ENCODE data around the gene MAN1A1.

Gene MAN1A1

DNA sequence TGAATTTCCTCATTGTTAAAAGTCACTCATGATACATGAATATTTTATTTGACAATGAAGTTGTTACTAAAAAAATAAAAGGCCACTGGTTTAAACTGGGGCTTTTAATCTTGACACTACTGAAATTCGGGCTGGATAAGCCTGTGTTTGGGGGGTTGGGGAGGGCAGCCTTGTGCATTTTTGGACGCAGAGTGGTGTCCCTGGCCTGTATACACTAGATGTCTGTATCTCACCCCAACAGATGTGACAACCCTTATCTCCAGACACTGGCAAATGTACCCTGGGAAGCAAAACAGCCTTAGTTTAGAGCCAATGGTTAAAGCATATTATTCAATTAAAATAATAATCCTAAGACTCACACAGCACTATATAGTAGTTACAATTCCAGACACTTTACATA, 24.8 kb downstream of the MAN1A1 start:
- DNase-seq: peak; percentile 94

DNA sequence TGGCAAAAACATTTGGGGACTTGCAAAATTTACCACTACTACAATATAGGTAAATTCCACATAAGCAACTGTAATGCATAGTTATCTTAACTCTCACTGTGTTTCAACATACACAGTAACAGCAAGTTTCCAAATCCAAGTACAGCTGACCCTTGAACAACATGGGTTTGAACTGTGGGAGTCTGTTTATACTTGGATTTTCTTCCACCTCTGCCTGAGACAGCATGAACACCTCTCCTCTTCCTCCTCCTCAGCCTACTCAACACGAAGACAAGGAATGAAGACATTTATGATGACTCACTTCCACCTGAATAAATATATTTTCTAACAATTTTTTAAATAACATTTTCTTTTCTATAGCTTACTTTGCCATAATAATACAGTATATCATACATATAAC, 25.6 kb downstream of the MAN1A1 start:
- DNase-seq: no peak

DNA sequence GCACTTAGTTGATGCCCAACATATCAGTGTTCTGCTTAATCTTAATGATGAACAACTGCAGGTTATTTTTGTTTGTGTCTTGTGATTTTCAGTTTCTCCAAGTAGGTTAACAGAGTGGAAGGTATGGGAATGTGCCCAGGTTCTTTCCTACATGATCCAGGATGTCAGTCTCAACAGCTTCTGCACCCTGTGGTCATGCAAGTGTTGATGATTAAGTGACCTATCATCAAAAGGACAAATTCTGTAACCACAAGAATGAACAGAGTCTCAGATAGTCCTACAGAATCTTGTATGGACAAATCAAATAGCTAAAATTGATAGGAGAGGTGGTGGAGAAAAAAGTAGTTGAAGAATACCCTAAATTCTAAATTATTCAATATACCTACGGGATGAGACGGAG, 26.1 kb downstream of the MAN1A1 start:
- DNase-seq: no peak

DNA sequence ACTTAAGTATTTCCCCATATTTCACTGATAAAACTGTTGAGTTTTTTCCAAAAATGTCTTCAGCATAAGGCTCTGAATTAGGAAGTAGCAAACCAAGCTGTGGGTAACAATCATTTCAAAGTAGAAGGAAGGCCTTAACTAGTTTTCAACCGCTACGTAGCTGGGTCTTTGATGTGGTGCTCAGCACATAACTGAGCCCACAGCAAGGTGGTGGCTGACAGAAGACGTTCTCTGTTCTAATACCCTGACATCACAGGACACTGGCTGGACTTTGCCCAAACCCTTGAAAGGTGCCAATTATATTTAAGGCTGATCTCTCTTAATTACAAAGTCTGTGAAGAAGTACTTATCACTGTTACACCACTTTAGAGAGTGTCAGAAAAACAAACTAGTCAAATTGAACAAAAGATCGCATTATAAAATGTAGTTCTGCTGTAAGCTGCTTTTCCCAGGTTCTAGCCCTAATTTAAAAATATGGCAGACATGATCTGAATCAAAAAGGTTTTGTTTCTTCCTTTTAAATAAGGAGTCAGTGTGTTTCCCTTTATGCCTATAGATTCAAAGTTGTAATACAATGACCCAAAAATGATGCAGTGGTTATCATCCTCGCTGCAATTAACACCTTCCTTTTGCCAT, 26.7 kb downstream of the MAN1A1 start:
- DNase-seq: no peak

DNA sequence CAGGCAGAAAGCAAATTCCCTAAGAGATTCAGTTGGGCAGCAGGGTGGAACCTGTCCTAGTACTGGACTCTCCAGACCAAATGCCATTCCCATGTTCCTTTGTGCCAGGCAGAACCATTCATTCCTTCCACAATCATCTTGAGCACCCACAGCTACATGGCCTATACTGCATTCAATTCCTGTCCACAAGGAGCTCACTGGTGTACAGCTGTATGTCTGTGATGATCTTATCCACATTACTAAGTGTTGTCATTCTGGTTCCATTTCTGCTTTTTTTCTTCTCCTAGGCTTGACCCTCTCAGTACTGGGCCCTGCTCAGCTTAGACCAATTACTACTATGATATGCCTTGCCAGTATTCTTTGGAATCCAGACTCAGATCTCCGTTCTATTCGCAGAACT, 27.5 kb downstream of the MAN1A1 start:
- DNase-seq: no peak

DNA sequence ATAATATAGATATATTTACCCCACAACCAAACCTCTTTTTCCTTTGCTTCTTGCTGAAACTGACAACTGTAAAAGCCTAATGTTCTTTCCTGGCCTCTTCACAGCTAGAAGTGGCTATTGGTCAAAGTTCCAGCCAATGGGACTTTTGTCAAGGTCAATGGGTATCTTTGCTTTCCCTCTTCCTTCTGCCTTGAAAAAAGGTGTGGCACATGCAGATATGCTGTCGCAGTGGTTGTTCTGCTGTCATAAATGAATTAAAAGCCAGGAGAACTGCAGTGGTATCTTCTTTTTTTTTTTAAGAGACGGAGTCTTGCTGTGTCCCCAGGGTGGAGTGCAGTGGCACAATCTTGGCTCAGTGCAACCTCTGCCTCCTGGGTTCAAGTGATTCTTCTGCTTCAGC, 29.9 kb downstream of the MAN1A1 start:
- DNase-seq: peak; percentile 43

DNA sequence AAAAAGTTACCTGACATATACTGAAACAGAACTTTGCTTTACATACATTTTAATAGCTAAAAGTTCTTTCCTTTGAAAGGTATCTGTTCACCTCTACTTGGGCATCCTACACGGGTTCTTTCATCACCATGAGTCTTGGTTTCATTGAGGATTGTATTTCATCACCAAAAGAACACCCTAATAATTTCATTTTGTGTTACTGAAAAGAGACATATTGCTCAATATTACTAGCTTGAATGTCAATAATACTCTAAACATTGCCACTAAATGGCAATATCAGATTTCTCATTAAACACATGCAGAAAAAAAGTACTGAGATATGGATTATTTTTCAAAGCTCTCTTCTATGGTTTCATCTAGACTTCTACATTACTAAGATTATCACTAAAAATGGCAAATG, 30.8 kb downstream of the MAN1A1 start:
- no peak for DNase-seq

DNA sequence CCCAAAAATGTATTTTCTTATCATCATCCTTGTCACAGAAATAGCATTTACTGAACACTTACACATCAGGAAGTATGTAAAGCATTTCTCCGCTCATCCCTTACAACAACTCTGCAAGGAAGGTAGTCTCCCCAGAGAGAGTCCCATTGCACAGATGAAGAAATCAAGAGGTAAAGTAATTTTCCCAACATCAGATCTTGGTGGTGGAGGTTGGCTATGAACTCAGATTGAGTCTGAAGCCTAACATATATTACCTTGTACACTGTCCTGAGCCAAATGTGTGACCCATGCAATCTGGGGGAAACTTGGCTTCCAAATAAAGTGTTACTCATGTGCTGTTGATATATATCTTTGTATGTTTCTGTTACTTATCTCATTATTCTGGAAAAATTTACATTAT, 31.4 kb downstream of the MAN1A1 start:
- DNase-seq: no peak

DNA sequence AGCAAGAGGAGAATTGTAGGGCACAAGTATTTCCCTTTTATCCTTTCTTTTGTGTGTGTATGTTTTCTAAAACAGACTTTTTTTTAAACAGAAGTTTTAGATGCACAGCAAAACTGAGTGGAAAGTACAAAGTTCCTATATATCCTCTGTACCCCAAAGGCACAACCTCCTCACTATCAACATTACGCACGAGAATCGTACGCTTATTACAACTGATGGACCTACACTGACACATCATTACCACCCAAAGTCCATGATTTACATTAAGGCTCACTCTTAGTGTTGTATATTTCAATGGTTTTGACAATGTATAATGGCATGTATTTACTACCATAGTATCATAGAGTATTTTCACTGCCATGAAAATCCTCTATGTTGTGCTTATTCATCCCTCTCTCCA, 32.6 kb downstream of the MAN1A1 start:
- DNase-seq: no peak

DNA sequence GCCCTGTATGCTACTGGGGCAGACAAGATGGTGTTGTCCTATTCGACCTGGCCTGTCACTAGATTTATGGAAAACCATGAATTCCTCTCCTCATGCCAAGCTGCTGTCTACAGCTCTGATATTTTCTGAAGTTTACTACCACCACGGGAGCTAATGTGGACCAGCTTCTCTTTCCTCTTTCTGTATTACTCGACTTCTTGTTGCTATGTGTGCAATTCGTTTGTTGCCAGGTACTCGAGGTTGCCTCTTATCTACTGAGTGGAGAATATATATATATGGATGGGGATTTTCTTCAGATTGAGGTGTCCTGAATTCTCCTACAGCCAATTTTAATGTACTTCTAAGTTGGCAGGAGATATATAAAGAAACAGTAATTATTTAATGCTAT, 34.7 kb downstream of the MAN1A1 start:
- peak; percentile 35 for DNase-seq

DNA sequence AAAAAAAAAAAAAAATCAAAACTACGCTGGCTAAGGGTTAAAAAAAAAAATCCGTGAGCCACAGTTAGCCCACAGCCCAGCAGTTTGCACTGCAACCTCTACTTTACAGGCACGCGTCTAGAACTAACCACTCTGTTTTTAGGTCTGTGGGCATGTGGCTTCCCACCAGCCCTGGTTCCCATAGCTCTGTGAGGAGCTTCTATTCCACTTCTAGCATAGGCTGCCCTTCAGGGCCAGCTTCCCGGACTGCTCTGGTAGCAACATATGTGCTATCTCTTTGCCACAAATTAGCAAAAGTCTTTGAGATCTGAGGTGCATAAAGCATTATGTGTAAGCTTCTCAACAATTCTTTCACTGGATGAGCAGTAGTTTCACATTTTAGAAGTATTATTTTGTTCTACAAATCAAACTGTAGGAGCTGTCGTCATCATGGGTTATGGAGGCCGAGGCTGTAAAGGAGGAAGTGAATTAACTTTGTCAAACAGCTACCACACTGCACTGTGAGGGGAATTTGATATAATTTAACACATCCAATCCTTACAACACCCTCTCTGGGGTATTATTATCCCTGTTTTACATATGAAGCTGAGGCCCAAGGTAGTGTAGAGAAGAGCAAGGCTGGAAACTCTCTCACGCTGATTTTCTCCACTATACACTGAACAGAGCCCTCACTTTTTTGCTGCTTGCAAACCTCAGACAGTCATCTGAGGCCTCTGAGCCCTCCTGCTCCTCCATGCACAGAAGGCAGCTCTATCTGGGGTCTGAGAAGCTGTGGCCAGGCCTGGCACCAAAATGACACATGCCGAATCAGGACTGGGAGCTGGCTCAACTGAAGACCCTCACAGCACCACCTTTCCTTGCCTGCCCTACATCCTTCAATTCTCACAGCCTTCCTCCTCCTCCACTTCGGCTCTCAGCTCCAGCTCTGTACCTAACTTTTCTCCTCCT, 35.4 kb downstream of the MAN1A1 start:
- peak; percentile 54 for DNase-seq

DNA sequence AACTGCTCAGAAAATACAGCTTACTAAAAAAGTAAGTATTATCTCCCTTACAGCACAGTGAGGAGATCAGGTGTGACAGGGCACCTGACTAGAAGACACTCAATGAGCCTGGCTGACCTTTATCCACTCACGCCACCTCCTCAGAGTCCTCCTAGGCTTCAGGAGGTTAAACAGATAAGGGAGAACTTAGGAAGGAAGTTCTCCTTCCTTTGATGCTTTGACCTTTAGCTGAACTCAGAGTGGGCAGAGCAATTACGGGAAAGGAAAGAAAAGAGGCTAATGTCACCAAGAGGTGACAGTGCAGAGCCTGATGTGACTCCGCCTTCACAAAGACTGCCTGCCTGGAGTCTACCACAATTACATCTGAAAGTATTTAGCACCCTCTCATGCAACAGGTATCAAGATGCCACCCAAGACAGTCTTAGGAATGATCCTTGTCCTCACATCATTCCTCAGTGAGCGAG, 36.7 kb downstream of the MAN1A1 start:
- peak; percentile 63 for DNase-seq

DNA sequence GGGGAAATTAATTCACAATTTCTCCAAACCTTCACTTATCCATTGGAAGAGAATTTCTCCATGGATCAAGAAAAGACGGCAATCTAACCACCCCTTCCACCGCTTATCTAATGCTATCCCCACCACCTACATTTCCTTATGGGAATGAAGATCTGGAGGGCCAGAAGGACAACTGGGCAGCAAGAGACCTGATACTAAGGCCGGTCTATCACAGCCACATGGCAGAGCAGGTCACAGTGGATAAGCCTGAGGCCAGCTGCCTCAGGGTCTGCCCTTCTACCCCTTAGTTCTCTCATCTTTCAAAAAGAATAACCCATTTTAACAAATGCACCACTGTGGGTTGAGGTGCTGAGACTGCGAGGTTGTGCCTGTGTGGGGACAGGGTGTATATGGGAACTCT, 37.1 kb downstream of the MAN1A1 start:
- no peak for DNase-seq

DNA sequence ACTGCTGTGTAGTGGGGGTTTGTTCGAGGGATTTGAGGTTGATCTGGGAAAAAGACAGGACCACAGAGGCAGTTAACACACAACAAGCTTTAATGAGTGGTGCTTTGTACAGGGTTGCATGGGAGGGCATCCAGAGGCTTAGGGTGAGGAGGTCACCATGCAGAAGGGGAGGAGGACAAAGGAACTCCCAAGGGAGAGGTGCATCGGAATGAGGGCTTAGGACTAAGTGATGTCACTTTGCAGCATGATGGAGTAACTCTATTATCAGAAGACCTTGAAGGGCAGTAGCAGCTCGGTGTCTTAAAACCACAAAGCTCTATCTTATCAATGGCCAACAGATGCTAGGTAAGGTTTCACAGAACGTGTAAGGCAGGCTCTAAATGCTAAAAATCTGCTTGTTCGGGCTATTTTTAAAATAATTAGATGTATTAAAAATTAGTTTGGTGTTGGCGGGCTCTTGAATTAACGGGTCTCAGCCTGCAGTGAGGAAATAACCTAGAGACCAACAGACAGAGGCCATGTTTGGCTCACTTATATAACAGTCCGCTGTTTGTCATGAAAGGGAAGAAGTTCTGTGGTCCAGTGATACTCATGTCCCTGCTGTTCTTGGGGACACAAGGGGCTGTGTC, 37.9 kb downstream of the MAN1A1 start:
- peak; percentile 91 for DNase-seq

DNA sequence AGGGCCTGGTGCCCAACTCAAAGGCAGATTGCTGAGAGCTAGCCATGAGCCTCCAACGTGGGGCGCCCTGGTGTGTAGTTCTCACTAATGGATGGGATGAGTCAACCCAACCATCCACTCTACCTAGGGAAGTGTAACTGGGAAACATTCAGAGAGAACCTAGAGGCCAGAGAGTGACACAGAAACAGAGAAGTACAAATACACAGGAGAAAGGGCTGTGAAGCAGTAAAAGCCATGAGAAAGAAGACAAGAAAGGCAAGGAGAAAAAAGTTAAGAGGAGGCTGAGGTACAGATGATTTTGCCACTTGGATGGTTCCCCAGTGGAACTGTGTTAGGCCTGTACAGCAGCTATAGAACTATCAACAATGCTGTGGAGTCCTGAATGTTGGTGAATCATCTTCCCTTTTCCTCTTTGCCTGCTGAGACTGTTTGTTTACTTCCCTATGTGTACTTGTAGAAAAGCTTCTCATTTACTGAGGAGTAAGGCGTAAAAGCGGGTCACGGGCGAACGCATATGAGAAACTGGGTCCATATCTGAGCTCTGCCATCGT, 39.0 kb downstream of the MAN1A1 start:
- DNase-seq: no peak

DNA sequence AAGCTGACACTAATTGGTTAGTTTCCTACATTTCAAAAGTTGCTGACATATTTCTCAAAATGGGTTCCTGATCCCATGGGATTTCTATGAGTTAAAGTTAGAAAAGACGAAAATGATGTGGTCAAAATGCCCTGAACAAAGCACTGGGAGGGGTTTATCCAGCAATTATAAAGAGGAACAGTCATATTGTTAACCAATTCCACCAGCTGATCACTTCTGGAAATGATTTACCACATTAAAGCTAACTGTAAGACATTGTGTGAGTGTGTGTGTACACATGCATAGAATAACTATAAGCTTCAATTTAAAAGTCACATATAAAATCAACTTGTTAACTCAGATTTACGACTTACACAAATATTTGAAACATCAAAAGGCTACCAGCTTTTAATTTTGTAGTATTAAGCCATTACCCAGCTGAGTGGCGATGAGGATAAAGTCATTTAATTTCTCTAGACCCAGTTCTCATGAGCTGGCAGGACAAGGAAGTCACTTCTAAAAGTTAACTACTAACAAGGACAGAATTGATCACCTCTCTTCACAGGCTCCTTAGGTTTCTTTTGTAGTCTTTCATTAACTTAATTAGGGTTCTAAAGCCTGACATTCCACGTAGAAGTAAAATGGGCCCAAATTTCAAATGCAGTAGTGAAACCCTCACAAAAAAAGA, 40.4 kb downstream of the MAN1A1 start:
- no peak for DNase-seq

DNA sequence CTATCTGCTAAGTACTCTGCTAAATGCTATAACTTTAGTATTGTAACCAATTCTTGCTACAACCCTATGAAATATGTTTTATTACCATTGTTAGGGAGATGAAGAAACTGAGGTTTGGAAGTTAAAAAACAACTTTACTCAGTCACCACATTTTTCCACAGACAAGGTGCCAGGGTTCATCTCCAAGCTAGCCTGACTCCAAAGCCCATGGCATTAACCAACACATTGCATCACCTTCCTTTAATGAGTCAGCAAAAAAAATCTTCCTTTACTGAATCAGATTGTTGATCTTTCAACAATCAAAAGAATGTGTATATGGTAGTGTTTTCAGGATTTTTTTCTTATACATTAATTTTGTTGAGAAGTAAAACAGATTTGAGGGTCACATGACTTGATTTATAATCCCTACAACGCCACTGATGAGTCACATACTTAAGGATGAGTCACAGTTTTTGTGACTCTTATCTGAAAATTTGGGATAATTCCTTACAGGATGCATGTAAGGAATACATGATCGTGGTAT, 41.5 kb downstream of the MAN1A1 start:
- peak; percentile 59 for DNase-seq

DNA sequence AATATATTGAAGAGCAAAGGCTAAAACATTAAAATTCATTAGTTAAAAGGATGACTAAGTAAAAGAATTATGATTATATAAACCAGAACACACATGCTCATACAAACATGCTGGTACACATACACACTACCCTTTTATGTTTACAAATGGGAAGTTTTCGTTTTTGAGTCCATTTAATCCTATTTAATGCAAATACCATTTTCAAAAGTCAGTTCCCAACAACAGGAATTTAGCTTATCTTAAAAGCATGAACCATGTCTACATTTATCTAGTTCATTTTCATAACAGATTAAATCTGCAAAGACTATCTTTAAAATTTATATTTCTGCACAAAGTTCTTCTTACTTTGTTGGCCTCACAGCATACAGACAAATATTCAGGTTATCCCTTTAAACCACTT, 42.5 kb downstream of the MAN1A1 start:
- DNase-seq: no peak

DNA sequence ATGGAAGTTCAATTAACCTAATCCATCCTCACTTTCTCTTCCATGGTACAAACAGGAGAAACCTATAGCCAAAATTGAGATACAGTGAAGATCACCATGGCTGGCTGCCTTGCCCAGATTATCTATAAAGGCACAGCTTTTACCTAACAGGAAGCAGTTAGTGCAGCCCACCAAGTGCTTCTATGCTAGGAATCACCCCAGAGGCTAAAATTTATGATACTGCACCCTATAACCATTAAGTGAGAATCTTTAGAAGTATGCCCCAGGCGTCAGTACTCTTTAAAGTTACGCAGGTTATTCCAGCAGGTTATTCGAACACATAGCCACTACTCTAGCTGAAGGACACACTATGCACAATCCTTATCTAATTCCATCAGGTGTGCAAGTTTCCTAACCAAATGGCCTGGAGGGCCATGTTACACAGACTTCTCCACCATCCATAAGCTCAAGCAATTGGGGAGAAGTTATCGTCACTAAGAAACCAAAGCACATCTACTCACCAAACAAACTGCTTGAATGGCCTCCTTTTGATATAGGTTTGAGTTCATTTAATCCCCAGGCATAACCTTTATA, 43.1 kb downstream of the MAN1A1 start:
- DNase-seq: no peak

DNA sequence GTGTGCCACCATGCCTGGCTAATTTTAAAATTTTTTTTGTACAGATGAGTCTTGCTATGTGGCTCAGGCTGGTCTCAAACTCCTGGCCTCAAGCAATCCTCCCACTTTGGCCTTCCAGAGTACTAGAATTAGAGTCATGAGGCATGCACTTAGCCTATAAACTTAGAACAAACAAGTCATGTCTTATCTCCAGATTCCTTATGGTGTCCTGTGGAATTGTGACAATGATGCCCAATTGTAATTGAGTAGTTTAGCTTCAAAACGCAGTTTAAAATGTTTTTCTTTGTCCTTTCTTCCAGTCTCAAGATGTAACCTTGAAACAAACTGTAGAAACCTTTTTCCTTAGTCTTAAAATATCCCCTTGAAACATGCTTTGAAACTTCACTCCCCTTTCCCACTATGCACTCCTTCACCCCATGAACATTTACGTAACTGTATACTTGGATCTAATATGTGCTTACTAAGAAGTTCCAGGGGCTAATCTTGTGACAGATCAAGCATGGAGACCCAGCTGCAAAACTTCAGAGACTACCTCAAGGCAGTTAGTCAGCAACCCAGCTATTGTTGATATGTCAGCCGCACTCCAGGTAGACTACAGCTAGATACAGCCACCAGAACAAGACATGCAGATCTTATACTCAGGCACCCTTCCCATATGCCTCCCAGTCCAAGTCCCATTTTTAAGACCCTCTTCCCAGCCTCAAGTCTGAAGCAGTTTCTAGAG, 46.2 kb downstream of the MAN1A1 start:
- no peak for DNase-seq

DNA sequence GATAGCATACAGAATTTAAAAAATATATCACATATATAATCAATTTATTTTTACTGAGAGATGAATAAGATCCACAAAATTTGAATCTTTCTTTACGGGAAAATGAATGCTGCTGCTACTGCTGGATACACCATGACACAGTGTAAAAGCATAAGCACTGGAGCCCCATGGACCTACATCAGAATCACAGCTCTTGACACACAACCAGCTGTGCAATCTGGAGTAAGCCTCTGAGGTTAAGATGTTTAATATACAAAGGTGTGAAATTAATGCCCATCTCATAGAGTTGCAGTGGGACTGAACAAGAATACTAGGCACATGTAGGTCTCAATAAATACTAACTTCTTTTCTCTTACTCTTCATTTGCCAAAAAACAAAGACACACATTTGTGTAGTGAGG, 48.1 kb downstream of the MAN1A1 start:
- DNase-seq: no peak

DNA sequence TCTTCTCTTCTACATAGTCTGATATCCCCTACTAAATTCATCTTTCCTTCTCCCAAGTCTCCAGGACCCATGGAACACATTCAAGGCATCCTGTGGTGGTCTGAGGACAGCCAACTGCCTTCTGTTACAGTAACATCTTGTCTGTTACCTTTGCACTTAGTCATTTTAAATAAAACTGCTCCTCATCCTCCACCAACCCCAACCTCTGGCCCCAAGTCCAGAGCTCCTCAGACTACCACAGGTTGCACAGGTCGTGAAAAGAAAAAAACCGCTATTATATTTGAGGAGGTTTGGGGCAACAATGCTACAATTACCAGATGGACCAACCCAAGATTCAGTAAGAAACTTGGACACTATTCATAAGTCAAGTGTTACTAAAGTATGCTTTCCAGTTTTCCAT, 49.9 kb downstream of the MAN1A1 start:
- no peak for DNase-seq

Measured in hematopoietic multipotent progenitor cell treated with erythropoietin and hydrocortisone succinate and interleukin-3 and kit ligand, for 6 days (in vitro differentiated cells).